Measurements from ENCODE around the gene ANKH.

DNA sequence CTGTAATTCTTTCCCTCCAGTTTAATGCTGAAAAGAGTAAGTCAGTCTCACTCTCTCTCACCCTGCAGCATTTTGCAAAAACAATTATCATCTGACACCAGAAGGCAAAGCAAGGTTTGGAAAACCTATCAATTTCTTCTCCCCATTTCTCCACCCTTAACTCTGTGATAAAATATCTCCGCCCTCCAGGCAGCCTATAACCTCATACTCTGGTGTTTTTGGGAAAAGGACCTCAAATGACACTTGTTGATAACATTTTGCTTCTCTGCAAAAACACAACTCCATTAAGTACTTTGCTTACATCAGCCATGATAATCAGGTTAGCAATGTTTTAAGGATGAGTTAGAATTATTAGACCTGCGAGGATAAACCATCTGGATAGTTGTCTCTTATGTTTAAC lies 2.3 kb downstream of the ANKH start:
- TF ChIP-seq, protein P1, sequence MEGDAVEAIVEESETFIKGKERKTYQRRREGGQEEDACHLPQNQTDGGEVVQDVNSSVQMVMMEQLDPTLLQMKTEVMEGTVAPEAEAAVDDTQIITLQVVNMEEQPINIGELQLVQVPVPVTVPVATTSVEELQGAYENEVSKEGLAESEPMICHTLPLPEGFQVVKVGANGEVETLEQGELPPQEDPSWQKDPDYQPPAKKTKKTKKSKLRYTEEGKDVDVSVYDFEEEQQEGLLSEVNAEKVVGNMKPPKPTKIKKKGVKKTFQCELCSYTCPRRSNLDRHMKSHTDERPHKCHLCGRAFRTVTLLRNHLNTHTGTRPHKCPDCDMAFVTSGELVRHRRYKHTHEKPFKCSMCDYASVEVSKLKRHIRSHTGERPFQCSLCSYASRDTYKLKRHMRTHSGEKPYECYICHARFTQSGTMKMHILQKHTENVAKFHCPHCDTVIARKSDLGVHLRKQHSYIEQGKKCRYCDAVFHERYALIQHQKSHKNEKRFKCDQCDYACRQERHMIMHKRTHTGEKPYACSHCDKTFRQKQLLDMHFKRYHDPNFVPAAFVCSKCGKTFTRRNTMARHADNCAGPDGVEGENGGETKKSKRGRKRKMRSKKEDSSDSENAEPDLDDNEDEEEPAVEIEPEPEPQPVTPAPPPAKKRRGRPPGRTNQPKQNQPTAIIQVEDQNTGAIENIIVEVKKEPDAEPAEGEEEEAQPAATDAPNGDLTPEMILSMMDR (IDR thresholded peaks at IDR 0.05; ENCODE audit: low read depth, low read length, poor library complexity, severe bottlenecking): no peak
- TF ChIP-seq EZH2phosphoT487 (IDR thresholded peaks at IDR 0.05; ENCODE audit: borderline replicate concordance, low read length): no peak

All from DOHH2 (cell line).